Umbilical cord (tissue), 2 donors: Measurements from ENCODE around the gene INMT. TPM values are rescaled to one million over a fixed set of nuclear protein-coding genes. Genes with fewer than 3 reads are reported as not detected.

Source experiments
- DNase-seq: peaks from one replicate; pipeline ENCODE4 v3.0.0-alpha.2; 2015; ENCODE audit warnings: low spot score
- total RNA-seq: library from RNA; depleted of rRNA; stranded (reverse); fragments of >200 nt; gene quantifications from one replicate; pipeline ENCODE4 v1.2.3, GENCODE V29; 2014; ENCODE audit warnings: low replicate concordance; ENCODE audit not compliant: insufficient read depth

INMT gene
- total RNA-seq, 1 donor from 2014 or later, result 151 TPM

DNA sequence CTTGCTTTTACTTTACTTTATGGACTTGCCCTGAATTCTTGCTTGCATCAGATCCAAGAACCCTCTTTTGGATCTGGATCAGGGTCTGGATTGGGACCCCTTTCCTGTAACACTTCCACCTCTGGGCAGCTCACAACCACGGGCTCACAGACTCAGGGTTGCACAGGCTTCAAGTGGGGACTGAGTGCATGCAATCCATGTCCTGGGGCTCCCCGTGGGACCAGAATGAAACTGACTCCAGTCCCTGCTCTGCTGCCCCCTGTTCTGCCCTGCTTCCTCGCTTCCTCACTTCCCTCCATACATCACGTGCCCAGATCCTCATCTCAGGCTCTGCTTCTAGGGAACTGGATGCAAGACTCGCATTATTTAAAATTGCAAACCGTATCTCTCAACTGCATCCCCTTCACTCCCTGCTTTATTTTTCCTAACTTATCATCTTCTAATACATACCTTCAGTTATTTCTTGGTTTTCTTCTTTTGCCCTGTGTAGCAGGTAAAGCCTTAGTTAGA, 23.3 kb upstream of the INMT start:
- no peak for DNase-seq

DNA sequence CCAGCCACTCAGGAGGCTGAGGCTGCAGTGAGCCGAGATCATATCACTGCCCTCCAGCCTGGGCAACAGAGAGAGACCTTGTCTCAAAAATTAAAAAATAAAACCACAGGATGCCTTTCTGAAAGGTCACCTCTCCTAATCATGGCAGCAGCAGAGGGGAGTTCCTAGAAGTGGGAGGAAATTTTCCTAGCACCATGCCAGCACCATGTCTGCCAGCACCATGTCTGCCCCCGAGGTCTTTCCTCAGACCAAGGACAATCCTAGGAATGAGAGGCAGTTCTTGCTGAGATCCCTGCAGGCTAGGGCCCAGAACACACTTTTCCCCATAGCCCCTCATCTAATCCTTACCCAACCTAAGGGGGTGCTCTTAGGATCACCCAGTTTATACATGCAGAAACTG, 22.3 kb upstream of the INMT start:
- DNase-seq, result no peak

DNA sequence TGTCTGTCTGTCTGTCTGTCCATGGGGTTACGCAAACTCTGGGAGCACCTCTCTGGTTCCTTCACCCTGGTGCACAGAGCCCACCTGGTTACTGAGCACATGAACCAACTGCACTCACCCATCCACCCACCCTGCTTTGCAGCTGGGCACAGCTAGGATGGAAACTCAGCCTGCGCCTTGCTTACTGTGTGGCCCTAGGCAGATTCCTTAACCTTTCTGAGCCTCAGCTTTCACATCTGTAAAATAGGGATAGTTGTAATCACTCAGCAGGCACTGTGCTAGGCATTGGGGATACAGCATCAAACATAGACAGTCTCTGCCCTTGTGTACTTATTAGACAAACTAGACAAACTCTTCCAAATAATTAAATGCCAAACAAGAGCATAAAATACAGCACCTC, 21.8 kb upstream of the INMT start:
- DNase-seq, result no peak

DNA sequence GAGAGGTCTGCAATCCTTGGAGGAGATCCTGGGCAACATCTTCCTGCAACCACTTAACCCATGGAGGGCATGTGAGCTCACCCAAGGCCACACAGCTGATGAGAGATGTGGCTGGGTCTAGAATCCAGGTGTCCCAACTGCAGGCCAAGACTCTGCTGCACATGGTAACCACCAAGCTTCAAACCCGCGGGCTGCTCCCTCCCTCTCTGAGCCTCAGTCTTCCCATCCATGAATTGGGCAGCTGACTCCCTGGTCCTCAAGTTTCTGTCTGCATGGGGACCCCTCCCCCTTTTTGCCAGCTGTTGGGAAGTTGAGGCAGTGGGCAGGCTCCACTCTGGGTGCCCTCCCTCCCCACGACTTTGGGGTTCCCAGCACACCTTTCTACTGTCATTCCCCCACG, 20.9 kb upstream of the INMT start:
- DNase-seq, result no peak

DNA sequence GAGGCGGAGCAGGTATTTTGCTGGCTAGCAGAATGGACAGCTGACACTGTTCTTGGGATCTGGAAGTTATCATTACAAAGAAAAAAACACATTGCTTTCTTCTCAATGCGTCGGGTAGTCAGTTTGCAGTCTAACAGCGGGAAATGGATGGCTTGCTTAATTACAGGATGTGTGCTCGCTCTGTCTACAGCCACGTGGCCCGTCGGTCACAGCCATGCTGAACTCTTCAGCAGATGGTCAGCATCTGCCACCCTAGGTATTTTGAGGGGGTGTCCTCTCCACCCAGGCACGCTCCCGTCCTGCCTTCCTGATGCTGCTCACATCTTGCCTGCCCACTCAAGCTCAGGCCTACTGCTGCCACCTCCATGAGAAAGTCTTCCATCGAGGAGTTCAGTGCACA, 20.4 kb upstream of the INMT start:
- no peak for DNase-seq

DNA sequence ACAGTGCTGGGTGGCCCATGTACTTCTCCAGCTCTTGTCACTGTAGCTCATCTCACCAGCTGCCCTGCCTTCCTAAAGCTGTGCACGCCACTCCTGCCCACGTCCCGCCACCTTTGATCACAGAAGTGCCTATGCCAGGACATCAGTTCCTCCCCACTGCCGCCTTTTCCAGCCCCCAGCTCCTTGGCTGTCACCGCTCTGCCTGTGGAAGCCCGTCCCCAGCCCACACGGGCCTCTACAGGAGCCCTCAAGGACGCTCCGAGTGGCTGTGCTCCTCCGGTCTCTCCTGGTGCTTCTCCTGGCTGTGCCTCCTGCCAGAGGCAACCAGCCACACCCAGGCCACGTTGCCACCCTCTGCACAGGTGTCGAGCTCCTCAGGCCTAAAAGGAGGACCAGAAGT, 19.3 kb upstream of the INMT start:
- DNase-seq, result no peak

DNA sequence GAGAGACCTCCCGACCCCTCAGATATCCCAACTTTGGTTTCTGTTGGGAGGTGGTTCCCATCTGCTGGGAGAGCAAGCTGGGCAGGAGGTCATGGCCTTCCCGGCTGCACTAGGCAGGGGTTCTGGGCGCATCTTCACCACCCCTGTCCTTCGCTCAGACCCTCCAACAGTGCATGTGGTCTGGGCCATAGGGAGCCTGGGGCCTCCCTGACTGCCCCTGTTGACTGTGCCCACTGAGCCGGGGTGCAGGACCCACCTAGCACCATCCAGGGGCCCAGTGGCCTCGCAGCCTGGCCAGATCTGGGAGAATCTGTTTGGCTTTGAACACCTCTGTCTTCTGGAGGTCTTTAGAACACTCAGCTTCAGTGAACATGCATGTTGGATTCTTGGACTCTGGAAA, 18.7 kb upstream of the INMT start:
- DNase-seq, result no peak

DNA sequence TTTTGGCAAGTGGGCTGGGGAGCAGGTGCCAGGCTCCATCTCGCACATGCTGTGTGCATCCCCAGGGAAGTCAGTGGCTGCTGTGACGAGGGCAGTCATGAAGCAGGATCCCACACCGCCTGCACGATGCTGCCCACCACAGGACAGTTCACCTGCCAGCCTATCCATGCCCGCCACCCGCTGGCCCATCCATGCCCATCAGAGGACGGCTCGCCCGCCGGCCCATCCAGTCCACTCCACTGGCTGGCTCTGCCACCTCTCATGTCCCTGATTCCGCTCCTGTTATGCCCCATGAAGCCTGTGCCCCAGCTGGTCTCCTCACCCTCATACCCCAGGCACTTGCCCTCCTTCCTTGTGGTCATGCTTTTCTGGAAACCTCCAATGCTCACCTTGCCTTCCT, 18.2 kb upstream of the INMT start:
- DNase-seq, result no peak

DNA sequence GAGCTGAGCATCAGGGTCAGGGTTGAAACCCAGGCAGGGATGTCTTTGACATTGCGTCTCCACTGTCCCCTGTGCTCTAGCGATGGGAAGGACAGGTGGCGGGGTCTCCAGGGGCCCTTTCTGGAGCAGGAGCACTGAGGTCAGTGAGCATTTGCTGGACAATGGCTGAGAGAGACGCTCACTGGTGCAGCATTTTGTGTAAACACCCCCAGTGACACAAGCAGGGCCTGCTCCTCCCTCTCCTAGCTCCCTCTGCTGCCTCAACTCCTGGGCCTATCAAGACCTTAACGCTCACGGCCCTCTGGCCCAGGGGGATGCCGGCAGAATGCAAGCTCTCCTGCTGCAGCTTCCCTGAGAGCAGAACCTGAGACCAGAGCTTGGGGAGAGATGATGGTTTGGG, 17.4 kb upstream of the INMT start:
- DNase-seq, result no peak

DNA sequence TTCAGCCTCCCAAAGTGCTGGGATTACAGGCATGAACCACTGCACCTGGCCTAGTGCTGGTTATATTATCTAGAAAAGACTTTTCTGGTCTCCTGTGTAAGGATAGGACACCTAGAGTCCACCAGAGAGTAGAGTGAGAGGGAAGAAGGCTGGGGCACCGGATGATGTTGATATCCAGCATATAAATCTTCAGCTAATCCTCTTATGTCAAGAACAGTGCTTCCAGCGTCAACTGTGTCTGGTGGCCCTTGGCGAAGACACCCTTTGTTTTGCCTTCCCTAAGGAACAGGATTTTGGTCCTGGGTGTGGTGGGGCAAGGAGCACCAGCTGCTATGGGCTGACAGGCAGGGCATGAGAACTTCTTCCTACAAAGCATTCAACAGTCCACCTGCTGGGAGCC, 16.3 kb upstream of the INMT start:
- DNase-seq, result no peak

DNA sequence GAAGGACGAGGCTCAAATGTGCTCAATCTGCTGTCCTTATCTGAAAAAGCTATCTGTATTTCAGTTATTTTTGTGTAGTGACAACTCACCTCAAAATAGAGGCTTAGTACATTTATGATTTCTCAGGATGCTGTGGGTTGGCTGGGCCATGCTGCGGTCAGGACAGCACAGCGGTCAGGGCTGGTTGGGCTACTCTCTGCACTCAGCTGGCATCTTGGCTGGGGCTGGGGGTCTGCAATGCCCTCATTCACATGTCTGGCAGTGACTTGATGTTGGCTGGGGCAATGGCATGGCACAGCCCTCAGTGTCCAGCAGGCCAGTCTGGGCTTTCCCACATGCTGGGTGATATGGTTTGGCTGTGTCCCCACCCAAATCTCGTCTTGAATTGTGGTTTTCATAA, 15.6 kb upstream of the INMT start:
- DNase-seq, result no peak

DNA sequence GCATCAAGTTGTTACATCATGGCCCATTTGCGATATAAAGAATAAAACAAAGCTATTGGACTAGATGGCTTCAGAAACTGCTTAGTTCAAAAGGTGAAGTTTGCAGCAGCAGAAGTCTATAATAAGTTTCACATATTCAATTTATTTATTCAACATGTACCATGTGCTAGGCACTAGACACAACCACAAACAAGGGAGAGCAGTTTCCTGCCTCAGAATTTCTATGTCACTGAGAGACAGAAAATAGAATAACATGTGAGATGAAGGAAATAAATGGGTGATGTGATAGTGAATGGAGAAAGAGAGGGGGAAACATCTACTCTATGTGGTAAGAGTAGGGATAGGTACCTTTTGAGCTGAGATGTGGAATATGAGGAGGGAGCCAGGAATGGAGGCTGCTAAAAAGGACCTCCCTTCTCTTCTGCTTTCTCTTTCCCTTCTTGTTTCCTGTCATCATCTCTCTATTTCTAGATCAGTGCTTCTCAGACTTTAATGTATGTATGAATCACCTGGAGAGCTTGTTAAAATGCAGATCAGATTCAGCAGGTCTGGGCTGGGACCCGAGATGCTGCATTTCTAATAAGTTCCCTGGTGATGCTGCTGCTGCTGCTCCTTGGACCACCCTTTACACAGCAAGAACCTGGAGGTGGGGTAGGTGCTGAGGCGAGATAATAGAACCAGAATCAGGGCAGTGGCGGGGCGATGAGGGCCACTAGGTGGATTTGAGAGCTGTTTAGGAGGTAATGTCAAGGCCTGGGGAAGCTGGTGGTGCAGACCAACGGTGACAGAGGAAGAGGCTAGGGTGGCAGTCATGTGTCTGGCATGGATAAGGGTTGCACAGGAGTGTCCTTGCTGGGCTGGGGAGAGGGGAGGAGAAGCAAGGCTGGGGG, 13.7 kb upstream of the INMT start:
- DNase-seq, result no peak

DNA sequence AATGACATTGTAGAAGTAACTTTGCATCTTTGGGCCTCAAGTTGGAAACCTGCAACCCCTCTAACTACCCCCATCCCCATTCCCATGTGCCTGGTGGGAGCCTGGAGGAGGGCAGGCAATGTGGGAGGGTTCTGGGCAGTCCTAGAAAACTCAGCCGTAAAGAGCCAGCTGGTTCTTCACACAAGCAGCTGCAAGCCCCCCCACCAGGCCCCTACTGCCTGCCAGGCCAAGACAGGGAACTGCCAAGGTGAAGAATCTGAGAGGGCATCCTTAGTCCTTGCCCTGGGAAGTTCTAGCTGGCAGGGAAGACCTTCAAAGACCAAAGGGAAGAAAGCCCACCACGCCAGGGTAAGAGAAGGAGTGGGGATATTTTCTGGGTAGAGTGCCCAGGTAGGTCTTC, 12.2 kb upstream of the INMT start:
- DNase-seq, result no peak

DNA sequence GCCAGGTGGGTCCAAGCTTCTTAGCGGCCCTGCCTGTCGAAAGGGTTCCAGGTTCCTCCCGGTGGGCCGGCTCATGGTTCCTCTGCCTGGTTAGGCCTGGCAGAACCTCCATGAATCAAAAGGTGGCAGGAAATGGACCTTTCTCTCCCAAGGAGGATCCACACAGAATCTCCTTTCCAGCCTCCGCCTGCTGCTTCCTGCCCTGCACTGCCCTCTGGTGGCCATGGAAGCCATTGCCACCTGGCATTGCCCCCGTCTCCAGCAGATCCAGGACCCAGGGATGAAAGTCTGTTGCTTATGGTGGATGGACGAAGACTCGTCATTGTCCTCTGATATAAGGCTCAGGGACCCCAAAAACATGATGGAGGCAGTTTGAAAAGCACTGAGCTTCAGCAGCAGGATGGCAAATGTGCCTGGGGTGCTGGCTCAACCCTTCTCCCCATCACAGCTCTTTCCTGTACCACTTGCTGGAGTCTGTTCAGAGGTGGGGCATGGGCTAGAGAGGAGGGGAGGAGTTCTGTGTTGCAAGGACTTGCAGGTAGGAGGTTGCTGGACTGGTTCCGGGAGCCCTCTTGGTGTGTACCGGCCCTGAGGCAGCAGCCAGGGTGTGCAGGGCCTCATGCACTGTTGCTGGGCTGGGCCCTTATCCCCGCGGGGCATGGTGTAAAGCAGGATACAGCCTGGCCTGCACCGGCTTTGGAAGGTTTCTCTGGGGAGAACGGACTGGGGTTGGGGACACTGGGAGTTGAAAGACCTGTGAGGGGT, 11.3 kb upstream of the INMT start:
- peak; percentile 74 for DNase-seq

DNA sequence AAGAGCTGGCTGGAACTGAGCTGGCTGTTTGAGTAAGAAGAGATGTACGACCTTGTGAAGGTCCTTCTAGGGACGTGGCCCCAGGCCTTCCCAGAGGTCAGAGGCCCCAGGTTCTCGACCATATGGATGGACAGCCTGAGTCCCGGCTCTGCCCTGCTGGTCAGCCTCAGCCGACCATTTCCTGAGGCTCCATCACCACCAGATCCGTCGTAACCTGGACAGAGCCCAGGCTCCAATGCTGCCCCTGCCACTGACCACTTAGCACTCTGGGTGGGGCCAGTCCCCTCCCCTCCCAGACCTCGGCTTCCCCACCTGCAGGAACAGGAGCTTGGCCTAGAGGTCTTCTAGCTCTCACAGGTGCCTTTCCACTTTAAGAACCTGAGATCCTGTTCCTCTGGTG, 10.6 kb upstream of the INMT start:
- no peak for DNase-seq

DNA sequence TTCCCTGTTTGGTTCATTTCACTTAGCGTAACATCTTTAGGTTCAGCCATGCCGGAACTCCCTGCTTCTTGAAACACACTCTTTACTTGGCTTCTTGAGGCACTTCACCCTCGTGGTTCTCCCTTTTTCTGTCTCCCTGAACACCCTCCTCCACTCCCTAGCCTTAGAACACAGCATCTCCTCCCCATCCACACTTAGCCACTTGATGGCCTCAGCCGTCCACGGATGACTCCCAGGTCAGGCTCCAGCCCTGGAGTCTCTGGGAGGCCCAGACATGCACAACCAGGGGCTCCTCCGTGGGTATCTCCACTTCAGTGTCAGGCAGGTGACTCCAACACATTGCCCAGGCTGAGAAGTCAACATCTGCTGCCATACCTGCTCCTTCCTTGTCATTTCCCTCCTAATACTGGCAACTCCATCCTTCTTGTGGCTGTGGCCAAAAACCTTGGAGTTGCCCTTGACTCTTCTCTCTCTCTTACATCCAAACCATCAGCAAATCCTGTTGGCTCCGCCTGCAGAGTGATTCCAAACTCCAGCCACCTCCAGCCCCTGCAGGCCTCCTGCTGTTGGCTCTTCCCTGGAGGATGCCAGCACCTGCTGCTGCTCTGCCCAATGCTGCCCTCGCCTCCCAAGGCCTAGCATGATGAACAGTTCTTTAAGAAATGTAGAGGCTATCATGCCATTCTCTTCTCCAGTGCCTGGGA, 8.4 kb upstream of the INMT start:
- peak; percentile 63 for DNase-seq

DNA sequence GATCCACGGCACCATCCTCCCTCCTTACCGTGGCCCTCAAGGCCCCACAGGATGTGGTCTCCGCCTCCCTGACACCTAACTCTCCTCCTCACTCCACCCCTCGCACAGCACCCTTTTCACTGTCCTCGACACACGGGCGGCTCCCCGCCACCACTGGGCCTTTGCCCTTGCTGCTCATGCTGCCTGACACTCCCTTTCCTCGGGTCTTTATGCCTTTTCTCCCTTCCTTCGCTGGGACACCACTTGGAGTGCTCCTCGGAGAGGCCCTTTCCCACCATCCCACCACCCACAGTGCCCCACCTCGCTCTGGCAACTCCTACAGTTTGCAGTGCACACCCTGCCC, 7.9 kb upstream of the INMT start:
- DNase-seq, result no peak

DNA sequence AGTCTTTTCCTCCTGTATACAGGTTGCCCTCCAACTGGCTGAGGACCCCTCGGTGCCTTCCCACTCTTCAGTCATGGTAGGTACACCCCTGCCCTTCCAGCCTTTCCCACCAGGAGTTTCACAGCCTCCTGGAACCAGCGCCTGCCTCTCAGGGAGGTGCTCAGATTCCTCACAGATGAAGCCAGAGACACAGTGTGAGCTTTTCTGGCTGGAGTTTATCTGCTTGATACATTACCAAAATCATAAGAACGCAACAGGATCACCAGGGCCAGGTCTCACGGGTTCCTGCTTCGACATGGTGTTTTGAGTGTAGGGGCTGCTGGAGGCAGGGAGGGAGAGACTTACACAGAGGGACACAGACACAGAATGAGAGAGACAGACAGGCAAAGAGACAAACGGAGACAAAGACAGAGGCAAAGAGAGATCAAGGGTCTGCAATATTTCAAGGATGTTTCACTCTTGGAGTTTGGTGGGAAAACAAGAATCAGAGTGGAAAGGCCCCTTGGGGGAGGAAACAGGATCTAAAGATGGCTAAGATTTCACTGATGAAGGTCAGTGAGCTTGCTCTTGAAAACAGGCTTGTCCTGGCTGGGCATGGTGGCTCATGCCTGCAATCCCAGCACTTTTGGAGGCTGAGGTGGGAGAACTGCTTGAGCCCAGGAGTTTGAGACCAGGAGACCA, 6.5 kb upstream of the INMT start:
- peak; percentile 54 for DNase-seq

DNA sequence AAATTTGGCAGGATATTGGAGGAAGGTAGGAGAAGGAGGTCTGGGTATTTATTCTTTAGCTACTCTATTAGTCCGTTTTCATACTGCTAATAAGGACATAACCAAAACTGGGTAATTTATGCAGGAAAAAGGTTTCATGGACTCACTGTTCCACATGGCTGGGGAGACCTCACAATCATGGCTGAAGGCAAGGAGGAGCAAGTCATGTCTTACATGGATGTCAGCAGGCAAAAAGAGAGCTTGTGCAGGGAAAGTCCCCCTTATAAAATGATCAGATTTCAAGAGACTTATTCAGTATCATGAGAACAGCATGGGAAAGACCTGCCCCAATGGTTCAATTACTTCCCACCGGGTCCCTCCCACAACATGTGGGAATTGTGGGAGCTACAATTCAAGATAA, 1.9 kb upstream of the INMT start:
- DNase-seq, result no peak

DNA sequence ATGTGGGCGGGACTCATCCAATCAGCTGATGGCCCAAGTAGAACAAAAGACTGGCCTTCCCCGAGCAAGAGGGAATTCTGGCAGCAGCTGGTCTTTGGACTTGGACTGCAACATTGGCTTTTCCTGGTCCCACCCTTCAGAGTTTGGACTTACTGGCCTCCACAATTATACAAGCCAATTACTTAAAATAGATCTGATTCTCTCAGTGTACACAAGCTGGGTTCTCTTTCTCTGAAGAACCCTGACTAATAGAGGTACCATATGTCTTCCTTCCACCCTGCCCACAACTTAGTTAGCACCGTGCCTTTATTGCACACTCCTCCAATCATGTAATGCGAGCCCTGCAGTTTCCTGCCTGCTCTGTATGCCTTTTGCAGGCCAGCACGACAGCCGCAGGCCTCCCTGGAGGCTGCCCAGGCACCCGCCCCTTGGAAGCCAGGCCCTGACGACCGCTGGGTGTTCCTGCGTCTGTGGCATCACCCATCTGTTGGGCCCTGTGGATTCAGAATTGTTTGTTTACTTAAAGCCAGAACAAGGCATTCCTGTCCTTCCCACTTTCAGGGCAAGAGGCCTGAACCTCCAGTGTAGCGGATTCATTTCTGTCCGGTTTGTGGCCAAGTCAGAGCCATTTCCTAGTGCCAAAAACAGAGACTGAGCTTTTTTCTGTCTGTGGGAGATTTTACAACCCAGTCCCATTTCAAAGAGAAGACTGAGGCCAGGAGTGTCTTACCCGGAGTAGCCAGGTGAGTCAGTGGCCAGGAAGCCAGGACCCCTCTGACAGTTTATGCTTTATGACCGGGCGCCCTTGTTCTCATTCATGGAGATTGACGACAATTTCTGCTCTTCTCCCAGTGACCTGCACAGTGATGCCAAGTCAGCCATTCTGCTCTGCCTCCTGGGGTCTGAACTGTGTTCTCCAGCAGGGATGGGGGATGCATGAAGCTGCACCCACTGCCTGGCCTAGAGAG, 968 bp upstream of the INMT start:
- DNase-seq, result peak; percentile 20

DNA sequence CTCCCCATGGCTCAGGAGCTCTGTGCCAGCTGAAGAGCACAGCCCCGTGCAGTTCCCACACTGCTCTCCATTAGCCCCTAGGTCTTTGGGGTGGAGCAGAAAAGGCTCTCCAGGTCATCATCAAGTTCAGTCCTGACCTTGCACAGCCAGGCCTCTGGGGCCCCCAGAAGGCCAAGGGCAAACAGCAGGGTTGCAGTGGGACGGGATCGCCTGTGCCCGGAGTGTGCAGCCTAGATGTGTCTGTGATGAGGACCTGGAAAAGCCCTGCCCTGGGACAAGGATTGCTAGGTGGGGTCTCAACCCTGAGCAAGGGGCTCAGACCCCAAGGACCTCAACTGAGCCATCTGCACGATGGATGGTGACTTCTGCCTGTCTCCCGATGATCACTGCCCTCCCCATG, 549 bp downstream of the INMT start:
- DNase-seq, result no peak
